NCI-H1105 treated with DMSO at 0.1 percent for 48 hours (cell line): ENCODE results near the gene SIRPB2.

Source experiments
- DNase-seq: peaks from one replicate; lab custom pipeline; 2025; lab: John Stamatoyannopoulos, UW

Gene SIRPB2

DNA sequence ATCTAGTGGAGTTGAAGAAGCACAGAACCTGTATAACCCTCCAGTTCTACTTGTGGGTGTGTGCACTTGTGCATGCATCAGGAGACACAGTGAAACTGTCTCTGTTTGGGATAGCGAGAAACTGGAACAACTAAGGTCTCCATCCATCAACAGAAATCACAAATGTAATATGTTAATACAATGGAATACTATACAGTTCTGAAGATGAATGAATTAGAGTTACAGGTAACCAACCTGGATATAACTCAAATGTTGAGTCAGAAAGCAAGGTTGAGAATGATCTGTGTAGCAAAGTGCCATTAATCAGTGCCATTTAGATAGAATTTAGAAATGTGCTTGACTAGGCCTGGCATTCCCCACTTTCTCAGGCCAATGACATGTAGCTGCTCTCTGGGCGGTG lies 20.0 kb downstream of the SIRPB2 start:
- DNase-seq: no peak

DNA sequence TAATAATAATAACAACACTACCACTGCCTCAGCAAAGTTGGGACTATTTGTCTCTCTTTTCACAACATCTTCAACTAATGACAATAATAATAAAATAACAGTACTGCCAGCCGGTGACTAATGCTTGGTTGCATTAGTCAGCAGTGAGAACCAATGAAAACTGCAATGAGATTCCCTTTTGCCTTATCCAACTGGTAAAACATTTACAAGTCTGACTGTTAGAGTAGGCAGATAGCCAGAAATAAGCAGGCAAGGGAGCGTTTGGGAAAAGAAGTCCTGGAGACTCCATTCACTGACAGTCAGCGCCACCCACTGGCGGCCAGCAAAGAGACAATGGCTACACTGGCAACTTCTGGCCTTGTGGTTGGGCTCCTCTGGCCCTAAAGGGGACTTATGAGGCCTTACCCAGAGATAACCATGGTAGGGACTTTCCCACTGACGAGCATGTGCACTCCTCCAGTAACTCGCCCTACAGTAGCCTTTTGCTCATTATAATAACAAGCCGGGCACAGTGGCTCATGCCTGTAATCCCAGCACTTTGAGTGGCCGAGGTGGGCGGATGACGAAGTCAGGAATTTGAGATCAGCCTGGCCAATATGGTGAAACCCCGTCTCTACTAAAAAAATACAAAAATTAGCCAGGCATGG lies 21.2 kb downstream of the SIRPB2 start:
- DNase-seq: peak; percentile 40

GRCh38 chr20:1469306-1469905 lies 21.8 kb downstream of the SIRPB2 start:
- DNase-seq: no peak

DNA sequence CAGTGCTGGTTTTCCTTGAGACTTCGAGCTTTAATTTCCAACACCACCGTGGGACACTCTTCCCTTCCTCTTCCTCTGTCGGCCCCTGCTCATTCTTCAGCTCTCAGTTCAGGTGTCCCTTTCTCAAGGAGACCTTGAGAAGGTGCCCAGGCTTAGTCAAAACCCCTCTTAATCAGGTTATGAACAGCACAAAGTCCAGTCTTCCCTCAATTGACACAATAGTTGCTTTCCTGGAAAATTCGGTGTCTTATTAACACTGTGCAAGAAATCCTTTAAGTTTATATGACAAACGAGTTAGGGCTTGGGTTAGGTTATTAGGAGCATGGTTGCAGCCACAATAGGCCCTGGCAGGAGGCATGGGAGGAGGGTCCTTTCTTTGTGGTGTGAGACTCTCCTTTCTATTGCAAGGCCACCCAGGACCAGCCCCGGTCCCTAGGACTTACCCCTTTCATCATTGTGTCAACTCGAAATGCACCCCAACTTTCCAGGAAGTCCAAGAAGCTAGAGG lies 23.0 kb downstream of the SIRPB2 start:
- DNase-seq: no peak

- DNase-seq: no peak
These were observed 23.7 kb downstream of the SIRPB2 start for GRCh38 chr20:1467355-1468116.

DNA sequence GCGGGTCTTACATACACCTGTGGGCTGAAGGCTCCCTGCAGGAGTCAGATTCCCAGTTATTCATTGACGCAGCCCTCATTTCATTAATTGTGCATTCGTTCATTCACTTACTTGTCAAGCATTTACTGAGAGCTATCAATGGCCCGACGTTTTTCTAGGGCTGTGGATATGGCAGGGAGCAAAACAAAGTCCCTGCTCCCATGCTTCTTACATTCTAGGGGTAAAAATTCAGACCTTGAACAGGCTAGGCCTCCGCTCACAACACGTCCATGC lies 24.2 kb downstream of the SIRPB2 start:
- DNase-seq: no peak

DNA sequence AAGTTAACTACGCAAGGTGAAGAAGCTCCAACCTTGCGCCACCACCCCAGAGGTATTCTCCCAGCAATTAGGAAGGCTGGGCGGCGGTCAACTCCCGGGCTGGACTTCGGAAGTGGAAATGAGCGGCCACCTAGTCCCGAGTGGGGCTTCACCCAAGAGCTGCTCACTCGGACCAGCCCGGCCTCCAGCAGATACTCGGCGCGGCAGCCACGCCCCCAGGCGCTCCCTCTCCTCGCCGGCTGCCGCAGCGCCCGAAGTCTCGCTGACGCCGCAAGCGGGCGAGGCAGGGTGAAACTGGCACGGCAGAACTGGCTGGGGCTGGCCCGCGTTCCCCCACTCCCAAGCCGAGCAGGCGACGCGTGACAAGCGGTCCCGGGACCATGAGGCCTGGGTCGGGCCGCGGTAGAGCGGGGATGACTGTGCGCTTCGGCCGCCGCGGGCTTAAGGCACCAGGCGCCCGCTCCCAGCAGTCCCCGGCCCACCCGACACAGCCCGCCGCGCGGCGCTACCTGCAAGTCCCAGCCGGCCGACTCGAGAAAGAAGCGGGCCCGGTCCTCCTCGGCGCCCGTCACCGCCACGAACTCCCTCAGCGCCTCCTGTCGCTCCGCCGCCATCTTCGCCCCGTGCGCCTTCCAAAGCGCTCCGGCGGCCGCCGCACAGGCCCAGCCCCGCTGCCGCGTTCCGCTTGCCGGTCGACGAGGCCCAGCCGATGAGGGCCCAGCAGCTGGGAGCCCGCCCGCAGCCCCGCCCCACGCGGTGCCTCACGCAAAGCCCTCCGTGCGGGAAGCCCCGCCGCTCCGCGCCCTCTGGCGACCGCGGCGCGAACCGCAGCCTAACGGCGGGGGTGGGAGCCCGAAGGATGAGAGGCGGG lies 24.8 kb downstream of the SIRPB2 start, which contains the start of gene NSFL1C:
Gene NSFL1C (minus strand): TSS at position 639 of the 871 bp plus-strand sequence. CDS start 25 bp downstream, at position 614.
- peak; percentile 88 for DNase-seq

GRCh38 chr20:1465470-1466210 lies 25.6 kb downstream of the SIRPB2 start:
- DNase-seq: no peak

- DNase-seq: no peak
These were observed 27.1 kb downstream of the SIRPB2 start for GRCh38 chr20:1463971-1464570.

GRCh38 chr20:1462834-1463233 lies 28.4 kb downstream of the SIRPB2 start:
- no peak for DNase-seq

- no peak for DNase-seq
These were observed 29.2 kb downstream of the SIRPB2 start for GRCh38 chr20:1462001-1462400.

- DNase-seq: no peak
These were observed 30.9 kb downstream of the SIRPB2 start for GRCh38 chr20:1460275-1460674.

DNA sequence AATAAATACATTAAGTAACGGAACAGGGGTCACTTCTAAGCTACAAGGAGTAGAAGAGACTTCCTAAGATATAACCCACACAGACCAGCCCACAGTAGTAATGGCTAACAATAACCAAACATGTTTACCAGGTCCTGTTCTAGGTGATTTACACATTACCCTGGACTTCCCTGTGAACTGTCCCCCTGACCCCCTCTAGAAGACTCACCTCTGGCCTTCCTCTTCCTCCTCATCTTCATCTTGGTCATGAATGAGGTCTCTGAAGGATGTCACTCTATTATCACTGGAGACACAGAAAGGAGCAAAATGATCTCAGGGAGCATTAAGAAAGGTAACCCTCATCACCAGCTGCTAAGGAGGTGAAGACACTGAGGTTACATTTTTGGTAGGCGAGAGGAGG lies 33.2 kb downstream of the SIRPB2 start:
- no peak for DNase-seq

DNA sequence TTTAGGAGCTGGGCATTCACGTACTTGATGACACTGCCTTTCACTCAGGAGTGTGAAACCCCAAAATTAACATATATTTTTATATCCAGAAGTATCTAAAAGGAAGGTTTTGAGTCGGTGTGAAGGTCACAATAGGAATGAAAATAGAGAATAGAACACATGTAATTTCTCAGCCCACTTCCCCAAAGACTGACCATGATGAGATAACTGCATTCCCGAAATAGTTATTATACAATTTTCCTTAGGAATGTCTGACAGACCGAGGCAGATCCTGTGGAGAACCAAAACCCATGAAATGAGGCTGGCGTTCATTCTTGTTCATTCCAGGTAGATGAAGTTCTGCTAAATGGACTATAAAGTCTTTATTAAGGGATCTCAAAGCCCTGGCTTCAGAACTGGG lies 34.9 kb downstream of the SIRPB2 start:
- no peak for DNase-seq

DNA sequence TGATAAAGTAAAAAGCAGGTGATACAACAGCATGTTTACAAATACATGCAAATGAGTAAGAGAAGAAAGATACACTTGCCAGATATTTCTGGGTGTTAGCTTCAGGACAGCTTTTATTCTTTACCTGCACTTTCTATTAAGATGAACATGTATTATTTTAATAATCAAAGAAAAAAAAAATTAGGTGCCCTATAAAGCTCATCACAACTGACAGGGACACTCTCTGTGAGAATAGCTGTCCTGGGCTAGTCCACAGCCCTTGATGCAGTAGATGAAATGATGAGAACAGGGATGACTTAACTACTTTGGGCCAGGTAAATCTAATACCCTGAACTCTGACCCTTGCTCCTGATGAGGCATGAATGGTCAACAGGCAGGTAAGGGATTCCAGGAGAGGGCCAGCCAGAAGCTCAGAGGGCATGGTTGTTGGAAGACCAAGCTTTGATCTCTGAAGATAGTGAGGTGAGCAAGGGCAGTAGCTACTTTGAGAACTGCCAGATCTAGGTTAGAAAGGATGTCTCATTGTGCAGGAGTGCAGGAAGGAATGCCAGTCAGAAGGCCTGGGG lies 40.2 kb downstream of the SIRPB2 start:
- DNase-seq: no peak

GRCh38 chr20:1449370-1449769 lies 41.9 kb downstream of the SIRPB2 start:
- DNase-seq: no peak

GRCh38 chr20:1448081-1448620 lies 43.1 kb downstream of the SIRPB2 start:
- no peak for DNase-seq

DNA sequence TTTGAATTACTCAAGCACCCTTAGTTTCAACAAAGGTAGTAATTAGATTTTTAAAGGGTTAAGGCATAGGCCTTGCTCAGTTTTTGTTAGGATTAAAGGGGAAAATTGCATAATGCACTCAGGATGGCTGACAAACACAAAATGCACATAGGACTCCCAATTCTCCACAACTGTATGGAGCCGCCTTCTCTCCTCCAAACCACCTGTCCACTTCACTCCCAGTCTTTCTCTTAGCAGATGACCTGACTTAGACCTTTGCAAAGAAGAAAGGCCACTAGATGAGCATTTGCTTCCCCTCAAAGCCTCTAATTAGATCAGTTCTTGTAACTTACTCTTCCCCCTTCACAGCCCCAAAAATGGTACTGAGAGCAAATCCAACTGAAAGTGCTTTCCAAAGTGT lies 44.7 kb downstream of the SIRPB2 start:
- DNase-seq: no peak

DNA sequence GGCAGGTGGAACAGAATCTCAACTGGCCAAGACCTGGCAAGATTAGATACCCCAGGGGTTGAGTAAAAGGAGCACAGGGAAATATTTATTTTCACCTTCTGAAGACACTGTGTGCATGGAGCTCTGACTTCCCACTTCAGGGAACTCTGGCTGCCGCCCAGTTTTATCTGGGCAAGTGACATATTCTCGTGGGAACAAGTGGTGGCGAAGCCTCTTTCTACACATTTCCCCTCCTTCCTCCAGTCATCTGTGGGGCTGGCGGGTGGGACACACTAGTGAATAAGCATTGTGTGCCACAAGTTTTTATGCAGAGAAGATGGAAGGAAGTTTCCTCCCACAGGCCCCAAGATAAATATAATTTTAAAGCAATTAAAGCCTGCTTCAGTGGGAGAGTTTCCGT lies 48.1 kb downstream of the SIRPB2 start:
- DNase-seq: no peak

DNA sequence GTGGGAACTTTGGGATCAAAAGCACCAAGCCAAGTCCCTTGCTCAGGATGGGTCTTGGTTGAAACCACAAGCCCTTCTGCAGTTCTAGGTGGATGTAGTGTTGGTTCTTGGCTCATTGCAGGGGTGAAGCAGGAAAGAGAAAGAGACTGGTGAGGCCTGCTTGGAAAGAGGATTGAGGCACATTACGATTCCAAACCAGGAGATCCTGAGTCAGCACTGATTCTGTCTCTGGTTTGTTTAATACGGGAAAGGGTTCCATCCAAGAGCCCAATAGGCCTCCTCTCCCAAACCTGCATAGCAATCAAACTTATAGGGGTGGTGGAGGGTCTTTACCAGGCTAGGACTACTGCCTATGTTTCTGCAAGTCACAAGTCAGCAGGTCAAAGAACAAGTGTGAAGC lies 48.9 kb downstream of the SIRPB2 start:
- DNase-seq: no peak

GRCh38 chr20:1441133-1441532 lies 50.1 kb downstream of the SIRPB2 start:
- no peak for DNase-seq
